Small intestine (tissue), 7 donors: Measurements from ENCODE around the gene DPYSL5. TPM values are rescaled to one million over a fixed set of nuclear protein-coding genes. Genes with fewer than 3 reads are reported as not detected.
"Not testable (repeated sequence)": the region's sequence is repeated elsewhere in the genome, so short reads cannot be mapped to it uniquely, and the experiment has no call there.

Source experiments
- DNase-seq, 2 donors: peaks; one replicate each; pipeline versions ENCODE4 v3.0.0 to v3.0.0-alpha.2; 2013
- FAIRE-seq: peaks from 2 replicates; lab custom pipeline; 2012; peaks lifted over from hg19 to GRCh38; lab: Jason Lieb, UNC
- H3K27ac ChIP-seq, 3 donors: one replicate each; pipeline ENCODE4 v1.5.1; 2013; ENCODE audit warnings: low read length in 2 of 3, mild to moderate bottlenecking in 2 of 3, control low read depth in 1 of 3, inconsistent platforms in 1 of 3, low read depth in 1 of 3, moderate library complexity in 1 of 3
- H3K27me3 ChIP-seq, 3 donors: one replicate each; pipeline ENCODE4 v1.6.1; 2013; ENCODE audit warnings: low read length in 3 of 3, inconsistent platforms in 1 of 3; ENCODE audit not compliant: control insufficient read depth in 3 of 3, insufficient read depth in 3 of 3
- H3K36me3 ChIP-seq, 3 donors: one replicate each; pipeline ENCODE4 v1.6.1; 2013; ENCODE audit warnings: low read length in 3 of 3, inconsistent platforms in 1 of 3, low read depth in 1 of 3, mild to moderate bottlenecking in 1 of 3, moderate library complexity in 1 of 3; ENCODE audit not compliant: control insufficient read depth in 3 of 3, insufficient read depth in 2 of 3
- H3K4me1 ChIP-seq, 3 donors: one replicate each; pipeline ENCODE4 v1.6.1; 2013; ENCODE audit warnings: low read length in 2 of 3, inconsistent platforms in 1 of 3, low read depth in 1 of 3, mild to moderate bottlenecking in 1 of 3, moderate library complexity in 1 of 3; ENCODE audit not compliant: control insufficient read depth in 3 of 3, insufficient read depth in 2 of 3
- H3K4me3 ChIP-seq, 3 donors: one replicate each; pipeline ENCODE4 v1.5.1; 2013; ENCODE audit warnings: low read length in 3 of 3, control low read depth in 1 of 3, inconsistent platforms in 1 of 3, low read depth in 1 of 3, mild to moderate bottlenecking in 1 of 3, moderate library complexity in 1 of 3
- H3K9me3 ChIP-seq, 2 donors: one replicate each; pipeline ENCODE4 v1.6.1; 2013; ENCODE audit warnings: low read depth in 1 of 2, low read length in 1 of 2; ENCODE audit not compliant: control insufficient read depth in 2 of 2, insufficient read depth in 1 of 2
- WGBS, 3 donors: extraction: QIAGEN DNeasy Blood & Tissue Kit; methylation state at CpG; one replicate each; pipeline ENCODE4 v1.1.7; 2013; 5-methylcytosine and 5-hydroxymethylcytosine counted together
- polyA plus RNA-seq, 4 donors: library from polyadenylated mRNA; stranded (reverse) in 3 of 4; unstranded in 1 of 4; fragments of 200-250 nt in 3 of 4; fragments of 120-200 nt in 1 of 4; gene quantifications; one replicate each; pipeline versions ENCODE4 v1.2.1 to v1.2.3, GENCODE V29; 2013
- donor health status: healthy with polysubstance abuse.
- donor health status: control.
- donor health status: control.
- donor health status: Bipolar disorder and iron deficiency.
- donor health status: healthy.

Gene DPYSL5
- polyA plus RNA-seq, 4 donors: 0.27 to 1.2 (median 0.50) TPM; not detected in 1

DNA sequence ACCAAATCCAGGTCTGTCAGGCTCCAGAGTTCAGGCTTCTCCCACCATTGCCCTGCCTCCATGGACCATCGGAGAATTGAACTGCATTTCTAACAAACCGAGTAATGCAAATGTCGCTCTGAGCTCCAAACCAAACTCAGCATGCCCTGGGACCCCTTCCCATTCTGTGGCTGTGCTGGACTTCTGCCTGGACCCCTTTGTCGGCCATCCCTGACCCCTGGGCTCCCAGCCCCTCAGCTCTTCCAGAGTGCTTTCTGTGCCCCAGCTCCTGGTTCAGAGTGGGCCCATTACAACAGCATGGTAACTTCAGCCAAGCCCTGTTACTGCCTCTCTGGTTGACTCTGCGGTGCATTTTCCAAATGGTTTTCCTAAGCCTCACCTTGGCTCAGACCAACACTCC is 67.4 kb downstream of the DPYSL5 start:
- DNase-seq: no peak
- H3K4me1 ChIP-seq: no peaks in the 10 kb centered on the region
- H3K27ac ChIP-seq: no peak overlapping the region
- H3K36me3 ChIP-seq: no peaks in the 10 kb centered on the region
- no peak overlapping the region for H3K4me3 ChIP-seq
- 84 to 93% (median 92%) methylated on average over 5 of the region's 5 CpGs for WGBS, 3 donors
- no peaks in the 10 kb centered on the region for H3K9me3 ChIP-seq
- no peak for FAIRE-seq
- H3K27me3 ChIP-seq: peaks cover 0 to 28% (median 26%) of the 10 kb centered on the region in 3 donors

DNA sequence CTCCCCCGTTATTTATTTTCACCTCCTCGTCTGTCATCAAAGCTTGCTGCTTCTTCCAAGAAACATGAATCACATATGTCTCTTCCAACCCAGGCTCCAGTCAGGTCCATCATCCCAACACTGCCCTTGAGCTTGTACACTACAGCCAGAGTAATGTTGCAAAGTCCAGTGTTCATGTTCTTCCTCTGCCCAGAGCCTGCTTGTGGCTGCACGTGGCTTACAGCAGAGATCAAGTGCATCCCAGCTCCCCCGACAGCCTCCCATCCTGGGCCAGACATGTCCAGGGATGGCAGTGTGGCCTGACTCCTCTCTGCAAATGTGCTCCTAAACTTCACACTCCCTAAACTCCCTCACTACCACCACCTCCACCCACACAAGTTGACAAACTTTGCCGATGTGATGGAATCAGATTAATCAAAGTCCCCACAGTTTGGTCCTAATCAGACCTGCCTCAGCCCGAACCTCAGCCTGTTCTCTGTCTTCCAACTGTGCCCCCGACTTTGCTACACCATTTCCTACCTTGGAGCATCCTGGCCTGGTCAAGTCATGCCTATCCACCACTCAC is 68.3 kb downstream of the DPYSL5 start:
- H3K36me3 ChIP-seq: no peaks in the 10 kb centered on the region
- 63 to 76% (median 66%) methylated on average over 7 of the region's 7 CpGs for WGBS, 3 donors
- H3K27ac ChIP-seq: no peak overlapping the region
- DNase-seq (no peak), FAIRE-seq (no peak)
- H3K4me3 ChIP-seq: no peak overlapping the region
- no peaks in the 10 kb centered on the region for H3K9me3 ChIP-seq
- H3K27me3 ChIP-seq: peaks cover 0 to 28% (median 26%) of the 10 kb centered on the region in 3 donors
- no peaks in the 10 kb centered on the region for H3K4me1 ChIP-seq

DNA sequence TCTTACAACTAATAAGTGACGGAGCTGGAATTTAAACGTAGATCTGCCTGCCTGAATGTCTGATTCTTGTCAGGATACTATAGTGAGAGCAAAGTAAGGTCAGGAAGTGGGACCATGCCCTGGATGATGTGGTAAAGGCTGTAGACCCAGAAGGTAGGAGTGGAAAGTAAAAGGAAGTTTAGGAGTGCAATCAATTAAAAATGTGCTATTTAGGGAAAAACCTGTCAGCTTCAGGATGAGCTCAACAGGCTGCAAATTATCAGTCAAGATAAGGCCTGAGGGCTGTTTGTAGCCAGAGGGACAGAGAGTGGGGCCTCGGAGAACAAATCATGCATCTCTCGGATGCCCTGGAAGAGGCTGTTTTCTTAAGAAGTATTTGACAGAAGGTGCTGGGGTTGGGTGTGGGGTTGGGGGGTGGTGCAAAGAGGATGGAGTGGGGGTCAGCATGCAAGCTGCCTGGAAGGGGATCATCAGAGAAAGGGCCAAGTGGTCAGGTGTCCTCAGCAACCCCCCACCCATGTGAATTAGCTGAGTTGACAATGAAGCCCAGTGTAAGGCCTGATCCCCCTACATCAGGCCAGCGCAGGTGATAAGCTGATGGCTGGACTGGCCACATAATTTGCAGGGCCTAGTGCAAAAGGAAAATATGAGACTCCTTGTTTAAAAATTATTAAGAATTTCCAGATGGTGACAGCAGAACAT is 69.4 kb downstream of the DPYSL5 start:
- no peak overlapping the region for H3K27ac ChIP-seq
- no peaks in the 10 kb centered on the region for H3K4me1 ChIP-seq
- no peak overlapping the region for H3K4me3 ChIP-seq
- FAIRE-seq (no peak), DNase-seq (no peak)
- 56 to 61% (median 58%) methylated on average over 5 of the region's 5 CpGs for WGBS, 3 donors
- H3K27me3 ChIP-seq: peaks cover 0 to 17% (median 17%) of the 10 kb centered on the region in 3 donors
- H3K9me3 ChIP-seq: no peaks in the 10 kb centered on the region
- H3K36me3 ChIP-seq: no peaks in the 10 kb centered on the region

GRCh38 chr2:26921323-26921722 is 73.4 kb downstream of the DPYSL5 start:
- H3K9me3 ChIP-seq: no peaks in the 10 kb centered on the region
- H3K27me3 ChIP-seq: peaks cover 0 to 3% (median 0%) of the 10 kb centered on the region in 3 donors
- no peaks in the 10 kb centered on the region for H3K36me3 ChIP-seq
- no peak overlapping the region for H3K27ac ChIP-seq
- peaks cover 0 to 14% (median 0%) of the 10 kb centered on the region in 3 donors for H3K4me1 ChIP-seq
- DNase-seq (no peak), FAIRE-seq (no peak)
- no peak overlapping the region for H3K4me3 ChIP-seq
- 85 to 93% (median 88%) methylated on average over 5 of the region's 5 CpGs for WGBS, 3 donors

DNA sequence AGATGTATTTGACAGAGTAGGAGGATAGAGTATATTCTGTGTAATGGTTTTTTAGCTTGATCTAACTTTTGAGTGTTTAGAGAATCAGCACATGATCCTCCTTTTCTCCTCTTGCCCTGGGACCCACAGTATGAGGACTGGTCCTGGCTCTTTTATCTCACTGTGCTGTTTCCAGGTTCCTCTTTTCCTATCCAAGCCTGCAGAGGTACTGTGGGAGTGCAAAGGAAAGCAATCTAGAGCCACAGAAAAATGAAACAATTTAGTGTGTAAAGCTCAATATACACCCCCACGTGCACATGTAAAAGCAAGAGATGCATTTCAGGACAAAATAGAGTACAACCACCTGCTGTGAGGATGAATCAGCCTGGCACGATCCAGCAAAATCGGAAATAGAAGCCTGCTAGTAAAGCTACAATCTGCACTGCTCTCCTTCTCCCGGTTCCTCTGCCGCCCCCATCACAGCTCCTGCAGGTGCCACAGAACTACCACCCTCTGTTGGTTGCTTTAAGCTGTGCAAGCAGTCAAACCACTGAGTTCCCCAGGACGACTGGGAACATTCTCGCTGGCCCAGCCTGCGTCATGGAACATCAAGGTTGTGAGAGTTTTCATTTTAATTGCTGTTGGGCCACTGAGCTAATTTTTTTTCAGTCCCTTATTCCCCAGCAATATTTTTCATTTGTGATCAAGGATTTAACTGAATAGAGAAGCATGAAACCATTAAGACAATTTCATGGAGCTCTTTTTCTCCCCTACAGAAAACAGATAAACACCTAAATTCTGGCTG is 74.7 kb downstream of the DPYSL5 start:
- Histone ChIP-seq H3K4me3 (no peak overlapping the region), H3K27ac (no peak overlapping the region), H3K36me3 (peaks cover 0 to 3% (median 0%) of the 10 kb centered on the region in 3 donors), H3K4me1 (peaks cover 0 to 14% (median 0%) of the 10 kb centered on the region in 3 donors), H3K9me3 (no peaks in the 10 kb centered on the region), H3K27me3 (no peaks in the 10 kb centered on the region)
- FAIRE-seq: no peak
- 3 to 15% (median 4%) methylated on average over 8 of the region's 8 CpGs for WGBS, 3 donors
- DNase-seq: peak; percentile 43 to 57

DNA sequence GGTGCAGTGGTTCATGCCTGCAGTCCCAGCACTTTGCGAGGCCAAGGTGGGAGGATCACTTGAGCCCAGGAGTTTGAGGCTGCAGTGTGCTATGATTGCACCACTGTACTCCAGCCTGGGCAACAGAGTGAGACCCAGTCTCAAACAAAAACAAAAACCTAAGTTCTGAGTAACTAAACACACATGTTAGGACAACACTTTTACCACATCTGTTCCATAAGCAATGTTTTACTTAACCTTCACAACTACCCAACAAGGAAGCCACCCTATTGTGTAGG is 75.2 kb downstream of the DPYSL5 start:
- not testable (repeated sequence) for H3K27ac ChIP-seq, FAIRE-seq, H3K36me3 ChIP-seq, DNase-seq, H3K9me3 ChIP-seq, H3K4me3 ChIP-seq, H3K27me3 ChIP-seq
- 76 to 90% (median 88%) methylated on average over 1 of the region's 1 CpG for WGBS, 3 donors
- H3K4me1 ChIP-seq: peaks cover 0 to 14% (median 0%) of the 10 kb centered on the region in 3 donors

- FAIRE-seq (no peak), DNase-seq (no peak)
- Histone ChIP-seq H3K4me1 (peaks cover 0 to 14% (median 0%) of the 10 kb centered on the region in 3 donors), H3K27ac (no peak overlapping the region), H3K27me3 (peaks cover 0 to 2% (median 0%) of the 10 kb centered on the region in 3 donors), H3K9me3 (no peaks in the 10 kb centered on the region), H3K4me3 (no peak overlapping the region), H3K36me3 (peaks cover 0 to 3% (median 0%) of the 10 kb centered on the region in 3 donors)
- 90 to 97% (median 92%) methylated on average over 14 of the region's 14 CpGs for WGBS, 3 donors
These were observed 76.8 kb downstream of the DPYSL5 start for GRCh38 chr2:26924731-26925099.

GRCh38 chr2:26925100-26925791 is 77.3 kb downstream of the DPYSL5 start:
- 59 to 64% (median 61%) methylated on average over 9 of the region's 9 CpGs for WGBS, 3 donors
- peaks cover 0 to 14% (median 0%) of the 10 kb centered on the region in 3 donors for H3K4me1 ChIP-seq
- peaks cover 0 to 3% (median 0%) of the 10 kb centered on the region in 3 donors for H3K36me3 ChIP-seq
- DNase-seq (peak in 1 of 2 donors; percentile 80), FAIRE-seq (no peak)
- peaks cover 0 to 3% (median 0%) of the 10 kb centered on the region in 3 donors for H3K27me3 ChIP-seq
- no peak overlapping the region for H3K4me3 ChIP-seq
- peak overlapping the region in 1 of 3 donors; percentile 34 for H3K27ac ChIP-seq
- no peaks in the 10 kb centered on the region for H3K9me3 ChIP-seq
